Astrocyte (in vitro differentiated cells and primary cell): Measurements from ENCODE around the gene DUSP23.

Source experiments
- EZH2 ChIP-seq: IDR thresholded peaks from 2 replicates; pipeline ENCODE4 v1.6.1; 2012; ENCODE audit warnings: mild to moderate bottlenecking, low read length, inconsistent platforms; ENCODE audit not compliant: insufficient read depth
- TF ChIP-seq, protein P1 (sequence below): IDR thresholded peaks from 2 replicates; pipeline ENCODE4 v1.5.1; 2011; ENCODE audit warnings: low read depth, mild to moderate bottlenecking, inconsistent platforms, low read length, moderate library complexity; ENCODE audit not compliant: insufficient read depth

DNA sequence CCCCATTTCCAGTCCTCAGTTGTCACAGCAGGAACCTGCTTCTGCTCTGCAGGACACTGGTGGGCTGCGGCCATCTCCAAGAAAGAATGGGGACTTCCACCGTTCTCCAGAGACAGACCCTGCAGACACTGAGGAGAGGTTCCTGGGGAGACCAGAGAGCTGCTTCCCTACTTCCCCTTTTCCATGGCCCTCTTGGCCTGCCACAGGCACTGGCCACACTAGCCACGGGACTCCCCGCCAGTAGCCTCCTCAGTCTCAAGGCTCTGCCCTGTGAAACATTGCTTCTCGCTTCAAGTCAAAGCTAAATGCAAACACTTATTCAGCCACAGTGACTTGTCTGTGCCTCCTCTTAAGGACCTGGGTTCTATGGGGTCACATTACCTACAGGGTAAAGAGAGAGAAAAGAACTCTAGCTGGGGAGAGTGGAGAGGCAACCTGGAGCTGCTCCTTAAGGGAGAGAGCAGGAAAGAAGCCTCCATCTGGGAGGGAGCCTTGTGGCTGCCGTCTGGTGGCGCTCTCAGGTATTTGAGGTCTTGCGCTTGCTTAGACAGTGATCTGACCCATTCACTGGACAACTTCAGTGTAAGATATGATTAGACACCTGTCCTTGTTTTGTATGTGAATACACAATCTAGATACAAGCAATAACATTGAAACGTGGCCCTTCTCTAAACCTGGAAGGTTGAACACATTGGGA, 40.6 kb downstream of the DUSP23 start:
- TF ChIP-seq, protein P1, sequence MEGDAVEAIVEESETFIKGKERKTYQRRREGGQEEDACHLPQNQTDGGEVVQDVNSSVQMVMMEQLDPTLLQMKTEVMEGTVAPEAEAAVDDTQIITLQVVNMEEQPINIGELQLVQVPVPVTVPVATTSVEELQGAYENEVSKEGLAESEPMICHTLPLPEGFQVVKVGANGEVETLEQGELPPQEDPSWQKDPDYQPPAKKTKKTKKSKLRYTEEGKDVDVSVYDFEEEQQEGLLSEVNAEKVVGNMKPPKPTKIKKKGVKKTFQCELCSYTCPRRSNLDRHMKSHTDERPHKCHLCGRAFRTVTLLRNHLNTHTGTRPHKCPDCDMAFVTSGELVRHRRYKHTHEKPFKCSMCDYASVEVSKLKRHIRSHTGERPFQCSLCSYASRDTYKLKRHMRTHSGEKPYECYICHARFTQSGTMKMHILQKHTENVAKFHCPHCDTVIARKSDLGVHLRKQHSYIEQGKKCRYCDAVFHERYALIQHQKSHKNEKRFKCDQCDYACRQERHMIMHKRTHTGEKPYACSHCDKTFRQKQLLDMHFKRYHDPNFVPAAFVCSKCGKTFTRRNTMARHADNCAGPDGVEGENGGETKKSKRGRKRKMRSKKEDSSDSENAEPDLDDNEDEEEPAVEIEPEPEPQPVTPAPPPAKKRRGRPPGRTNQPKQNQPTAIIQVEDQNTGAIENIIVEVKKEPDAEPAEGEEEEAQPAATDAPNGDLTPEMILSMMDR: no peak
- no peak for TF ChIP-seq EZH2
